HG03045 (cell line): ENCODE data around the gene DENND2A.
"Not testable (repeated sequence)": the region's sequence is repeated elsewhere in the genome, so short reads cannot be mapped to it uniquely, and the experiment has no call there.

ENCODE experiments used
- ATAC-seq: cut with Tn5 transposase; IDR thresholded peaks from one replicate; pipeline ENCODE4 v1.9.1; 2021; ENCODE audit warnings: mild to moderate bottlenecking, moderate library complexity; ENCODE audit not compliant: unreplicated experiment

The DENND2A gene, protein sequence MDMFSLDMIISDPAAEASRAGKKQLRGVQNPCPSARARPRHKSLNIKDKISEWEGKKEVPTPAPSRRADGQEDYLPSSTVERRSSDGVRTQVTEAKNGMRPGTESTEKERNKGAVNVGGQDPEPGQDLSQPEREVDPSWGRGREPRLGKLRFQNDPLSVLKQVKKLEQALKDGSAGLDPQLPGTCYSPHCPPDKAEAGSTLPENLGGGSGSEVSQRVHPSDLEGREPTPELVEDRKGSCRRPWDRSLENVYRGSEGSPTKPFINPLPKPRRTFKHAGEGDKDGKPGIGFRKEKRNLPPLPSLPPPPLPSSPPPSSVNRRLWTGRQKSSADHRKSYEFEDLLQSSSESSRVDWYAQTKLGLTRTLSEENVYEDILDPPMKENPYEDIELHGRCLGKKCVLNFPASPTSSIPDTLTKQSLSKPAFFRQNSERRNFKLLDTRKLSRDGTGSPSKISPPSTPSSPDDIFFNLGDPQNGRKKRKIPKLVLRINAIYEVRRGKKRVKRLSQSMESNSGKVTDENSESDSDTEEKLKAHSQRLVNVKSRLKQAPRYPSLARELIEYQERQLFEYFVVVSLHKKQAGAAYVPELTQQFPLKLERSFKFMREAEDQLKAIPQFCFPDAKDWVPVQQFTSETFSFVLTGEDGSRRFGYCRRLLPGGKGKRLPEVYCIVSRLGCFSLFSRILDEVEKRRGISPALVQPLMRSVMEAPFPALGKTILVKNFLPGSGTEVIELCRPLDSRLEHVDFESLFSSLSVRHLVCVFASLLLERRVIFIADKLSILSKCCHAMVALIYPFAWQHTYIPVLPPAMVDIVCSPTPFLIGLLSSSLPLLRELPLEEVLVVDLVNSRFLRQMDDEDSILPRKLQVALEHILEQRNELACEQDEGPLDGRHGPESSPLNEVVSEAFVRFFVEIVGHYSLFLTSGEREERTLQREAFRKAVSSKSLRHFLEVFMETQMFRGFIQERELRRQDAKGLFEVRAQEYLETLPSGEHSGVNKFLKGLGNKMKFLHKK

DNA sequence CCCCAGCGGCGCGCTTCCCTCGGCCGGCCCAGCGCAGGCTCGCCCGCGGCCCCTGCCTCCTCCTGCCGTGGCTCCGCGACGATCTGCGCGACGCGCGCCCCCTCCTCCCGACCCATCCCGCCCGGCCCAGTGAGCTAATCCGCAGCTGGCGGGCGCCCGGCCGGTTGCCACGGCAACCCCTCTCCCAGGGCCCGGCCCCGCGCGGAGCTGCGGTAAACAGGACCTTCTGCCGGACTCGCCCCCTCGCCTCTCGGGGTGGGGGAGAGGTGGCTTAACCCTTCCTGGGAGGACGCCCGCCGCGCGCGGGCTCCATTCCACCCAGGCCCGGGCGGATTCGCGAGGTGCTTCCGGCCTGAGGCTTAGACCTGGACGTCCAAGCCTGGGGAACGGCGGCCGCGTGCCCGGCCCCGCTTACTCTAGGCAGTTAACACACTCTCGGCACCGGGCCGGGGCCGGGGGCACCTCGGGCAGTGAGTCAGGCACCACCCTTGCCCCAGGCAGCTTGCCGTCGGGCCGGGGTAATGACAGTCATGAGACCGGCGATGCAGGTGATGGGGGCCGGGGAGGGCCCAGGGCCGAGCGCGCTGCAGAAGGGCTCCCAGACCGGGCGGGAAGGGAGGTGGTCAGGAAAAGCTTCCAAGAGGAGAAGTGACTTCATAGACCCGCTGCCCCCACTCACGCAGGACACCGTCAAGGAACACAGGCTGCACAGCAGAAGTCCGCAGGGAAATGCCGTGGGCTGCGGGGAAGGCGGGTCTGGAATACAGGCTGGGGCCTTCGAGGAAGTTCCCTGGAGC is at the start of gene DENND2A:
TSS of gene DENND2A (minus strand) at position 87 of the 797 bp plus-strand sequence. CDS start 38,416 bp downstream, outside the sequence.
- no peak for ATAC-seq

DNA sequence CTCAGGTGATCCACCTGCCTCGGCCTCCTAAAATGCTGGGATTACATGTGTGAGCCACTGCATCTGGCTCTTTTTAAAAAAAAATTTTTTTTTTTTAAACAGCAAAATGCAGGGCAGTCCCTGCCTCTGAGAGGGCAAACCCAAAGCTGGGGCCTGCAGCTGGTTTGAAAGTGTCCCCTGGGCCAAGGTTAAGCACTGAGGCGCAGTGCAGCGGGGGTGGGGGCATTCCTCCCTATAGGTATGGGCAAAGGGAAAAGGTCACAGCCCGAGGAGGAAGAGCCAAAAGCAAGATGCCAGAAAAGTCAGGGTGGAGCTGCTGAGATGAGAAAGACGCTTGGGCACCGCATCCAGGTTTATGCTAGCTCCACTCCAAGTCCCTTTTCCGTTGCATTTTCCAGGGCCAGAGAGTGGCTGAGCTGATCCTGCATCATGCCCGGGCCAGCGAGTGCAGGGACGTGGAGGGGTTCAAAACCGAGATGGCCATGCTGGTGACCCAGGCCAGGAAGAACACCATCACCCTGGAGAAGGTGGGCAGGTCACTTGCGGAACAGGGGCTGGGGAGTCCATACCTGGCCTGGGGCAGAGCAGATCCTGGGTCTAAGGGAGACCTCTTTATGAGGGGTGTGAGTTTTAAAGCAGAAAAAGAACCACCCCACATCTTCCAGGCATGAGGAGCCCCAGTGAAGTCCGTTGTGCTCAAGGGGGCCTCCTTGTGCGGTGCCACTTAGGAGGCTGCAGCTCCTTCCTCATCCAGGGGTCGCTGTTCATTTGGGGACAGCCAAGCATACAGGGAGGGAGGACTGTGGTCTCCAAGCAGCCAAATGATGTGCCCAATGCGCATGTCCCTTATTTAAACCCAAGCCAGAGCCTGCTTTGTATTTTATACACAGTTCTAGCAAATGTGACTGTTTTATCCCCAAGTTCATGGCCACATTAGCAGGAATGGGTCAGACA is 48.9 kb upstream of the DENND2A start:
- ATAC-seq: no peak

DNA sequence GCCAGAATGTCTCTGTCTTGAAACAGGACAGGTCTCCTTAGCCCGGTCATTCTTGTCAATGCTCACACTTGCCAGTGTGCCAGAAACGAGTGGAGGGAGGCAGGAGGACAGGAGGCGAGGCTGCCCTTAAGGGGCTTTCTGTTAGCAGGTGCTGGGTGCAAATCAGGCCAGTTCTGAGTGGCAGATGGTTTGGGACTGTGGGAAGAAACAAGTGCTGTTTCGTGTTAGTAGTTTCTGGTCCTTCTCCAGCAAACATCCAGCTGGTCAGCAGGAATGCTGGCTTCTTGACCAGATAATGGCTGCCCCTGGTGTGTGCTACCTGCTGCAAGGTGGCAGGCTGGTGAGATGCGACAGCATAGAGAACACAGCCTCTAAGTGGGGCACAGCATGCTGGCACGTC is 47.7 kb upstream of the DENND2A start:
- ATAC-seq: no peak

DNA sequence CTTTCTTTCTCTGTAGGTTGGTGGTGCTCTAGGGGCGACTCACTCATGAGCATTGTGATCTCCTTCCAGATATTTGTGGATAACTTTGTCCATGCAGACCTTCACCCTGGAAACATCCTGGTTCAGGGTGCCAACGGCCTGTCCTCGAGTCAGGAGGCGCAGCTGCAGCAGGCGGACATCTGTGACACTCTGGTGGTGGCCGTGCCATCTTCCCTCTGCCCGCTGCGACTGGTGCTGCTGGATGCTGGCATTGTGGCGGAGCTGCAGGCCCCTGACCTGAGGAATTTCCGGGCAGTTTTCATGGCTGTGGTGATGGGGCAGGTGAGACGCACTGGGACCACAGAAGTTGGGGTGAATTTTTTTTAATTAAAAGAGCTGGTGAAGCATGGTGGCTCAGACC is 46.3 kb upstream of the DENND2A start:
- ATAC-seq: no peak

DNA sequence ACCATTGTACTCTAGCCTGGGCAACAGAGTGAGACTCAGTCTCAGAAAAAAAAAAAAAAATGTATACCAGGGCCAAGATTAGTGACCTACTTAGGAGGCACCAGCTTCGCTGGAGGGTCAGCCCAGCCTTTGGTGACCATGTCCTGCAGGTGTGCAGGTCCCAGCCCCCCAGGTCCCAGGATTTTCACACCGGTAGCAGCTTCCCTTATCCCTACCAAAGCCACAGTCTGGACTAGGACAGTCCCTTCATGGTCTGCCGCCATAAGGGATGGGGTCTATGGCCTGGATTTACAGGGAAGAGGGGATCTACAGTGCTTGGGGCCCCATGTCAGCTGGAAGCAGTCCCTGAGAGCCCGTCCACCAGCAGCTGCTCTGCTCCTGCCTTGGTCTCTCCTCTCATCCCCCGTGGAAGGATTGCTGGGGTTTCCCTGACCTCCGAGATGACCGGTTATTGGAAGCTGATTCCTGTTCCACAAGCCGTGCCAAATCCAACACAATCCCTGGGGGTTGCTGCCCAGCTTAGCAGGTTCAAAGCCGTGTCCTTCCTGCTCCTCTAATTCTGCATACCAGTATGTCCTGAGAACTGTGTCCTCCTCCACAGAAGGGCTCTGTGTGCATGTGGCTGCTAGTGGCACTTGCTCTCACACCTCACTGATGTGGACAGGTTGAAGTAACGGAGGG is 44.9 kb upstream of the DENND2A start:
- ATAC-seq: no peak

DNA sequence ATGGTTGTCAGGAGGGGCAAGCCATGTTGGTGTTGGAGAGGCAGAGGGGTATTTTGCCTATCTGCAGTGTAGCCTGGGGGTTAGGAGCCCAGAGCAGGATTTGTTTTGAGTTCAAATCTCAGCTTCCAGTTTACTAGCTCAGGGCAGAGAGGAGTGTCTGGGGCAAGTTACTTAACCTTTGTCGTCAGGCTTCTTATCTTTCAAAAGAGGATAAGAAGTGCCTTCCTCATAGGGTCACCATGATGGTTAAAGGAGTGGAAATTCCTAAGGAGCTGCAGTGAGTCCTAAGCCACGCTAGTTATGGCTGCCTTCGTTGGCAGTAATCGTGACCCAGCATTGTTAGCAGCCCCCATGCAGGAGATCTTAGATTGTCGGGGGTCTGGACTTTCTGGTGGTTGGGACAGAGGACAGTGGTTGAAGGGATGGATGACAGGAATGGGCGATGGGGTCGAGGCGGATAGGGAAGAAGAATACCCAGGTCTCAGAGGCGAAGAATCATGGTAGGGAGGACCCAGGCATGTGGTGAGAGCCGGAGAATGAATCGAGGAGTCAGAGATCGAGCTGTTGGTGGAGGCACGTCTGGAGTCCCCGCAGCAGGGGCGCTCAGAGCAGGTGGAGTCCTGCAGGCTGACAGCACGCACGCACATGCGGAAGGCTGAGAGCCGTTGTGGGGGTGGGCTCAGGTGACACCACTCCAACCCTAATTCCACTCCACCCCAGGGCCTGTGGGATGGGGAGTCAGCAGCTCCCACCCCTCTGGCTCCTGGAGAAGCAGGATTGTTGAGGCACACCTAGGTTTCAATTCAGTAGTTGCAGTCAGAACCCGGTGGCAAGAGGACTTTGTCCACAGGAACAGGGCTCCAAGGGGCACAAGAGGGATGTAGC is 43.7 kb upstream of the DENND2A start:
- ATAC-seq: no peak

DNA sequence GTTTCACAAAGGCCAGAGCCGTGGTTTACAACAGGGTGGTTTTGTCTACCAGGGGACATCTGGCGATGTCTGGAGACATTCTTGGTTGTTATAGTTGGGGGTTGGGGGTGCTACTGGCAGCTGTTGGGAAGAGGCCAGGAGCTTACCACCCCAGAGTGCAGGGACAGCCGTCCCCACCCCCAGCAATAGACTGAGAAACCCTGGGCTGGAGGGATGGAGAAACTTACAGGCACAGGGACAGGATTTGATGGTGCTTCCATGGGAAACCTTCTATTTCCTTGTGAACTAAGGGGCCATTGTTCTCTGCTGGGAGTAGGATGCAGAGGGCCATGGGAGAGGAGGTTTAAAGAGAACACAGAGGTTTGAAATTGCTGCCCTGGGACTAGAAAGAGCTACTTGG is 43.0 kb upstream of the DENND2A start:
- ATAC-seq: no peak

DNA sequence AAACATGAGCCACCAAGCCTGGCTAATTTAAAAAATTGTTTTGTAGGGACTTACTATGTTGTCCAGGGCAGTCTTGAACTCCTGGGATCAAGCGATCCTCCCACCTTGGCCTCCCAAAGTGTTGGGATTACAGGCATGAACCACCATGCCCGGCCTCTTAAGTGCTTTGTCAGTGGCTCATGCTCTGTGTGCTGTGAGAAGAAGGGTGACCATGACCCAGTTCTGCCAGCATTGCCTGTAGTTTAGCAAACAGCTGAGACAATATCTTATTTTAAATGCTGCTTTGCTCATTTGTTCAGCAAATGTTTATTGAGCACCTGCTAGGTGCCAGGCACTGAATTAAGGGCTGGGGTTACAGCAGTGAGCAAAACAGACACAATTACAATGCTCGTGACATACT is 41.2 kb upstream of the DENND2A start:
- no peak for ATAC-seq

DNA sequence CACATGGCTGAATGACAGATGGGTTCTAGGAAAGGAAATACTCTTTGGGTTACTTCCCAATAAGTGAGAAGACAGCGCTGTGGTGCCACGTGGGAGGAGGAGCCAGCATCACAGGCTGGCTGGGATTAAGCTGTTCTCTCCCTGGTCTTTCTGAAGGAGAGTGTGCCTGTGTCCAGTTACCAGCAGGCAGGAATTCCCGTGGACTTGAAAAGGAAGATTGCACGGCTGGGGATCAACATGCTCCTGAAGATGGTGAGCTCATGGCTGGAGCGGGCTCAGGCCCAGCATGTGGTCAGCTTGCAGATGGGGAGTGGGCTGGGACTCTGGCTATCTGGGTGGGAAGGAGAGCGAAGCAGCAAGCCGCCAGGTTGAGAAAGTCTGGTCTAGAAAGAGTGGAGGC is 40.3 kb upstream of the DENND2A start:
- ATAC-seq: no peak

DNA sequence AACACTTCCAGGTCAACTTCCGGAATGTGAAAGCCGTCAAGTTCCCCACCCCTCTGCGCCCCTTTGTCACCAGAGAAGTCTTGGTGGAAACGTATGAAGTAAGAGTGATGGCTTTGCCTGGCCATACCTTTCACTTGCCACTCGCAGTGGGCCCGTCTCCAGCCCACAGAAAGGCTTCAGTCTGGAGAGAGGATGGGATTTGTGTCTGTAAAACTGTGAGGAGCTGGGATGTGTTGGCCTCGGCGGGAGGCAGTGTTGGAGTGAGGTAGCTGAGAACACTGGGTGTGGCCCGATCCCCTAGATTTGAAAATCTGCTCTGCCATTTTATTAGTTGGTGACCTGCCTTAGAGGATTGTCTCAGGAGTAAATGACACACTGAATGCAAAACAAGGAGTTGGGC is 38.6 kb upstream of the DENND2A start:
- ATAC-seq: no peak

DNA sequence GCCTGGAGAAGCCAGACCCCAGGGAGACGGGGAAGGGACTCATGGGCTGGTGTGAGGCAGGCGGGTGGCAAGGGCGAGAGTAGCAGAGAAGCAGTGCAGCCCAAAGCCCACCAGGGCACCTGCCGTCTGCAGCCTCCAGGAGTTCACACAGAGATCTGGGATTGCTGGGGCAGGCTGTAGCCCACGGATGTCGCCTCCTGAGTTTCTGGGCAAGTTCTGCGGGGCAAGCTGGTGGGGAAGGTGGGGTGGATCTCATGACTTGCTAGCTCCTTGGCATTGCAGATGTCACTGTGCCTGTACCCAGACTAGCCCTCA is 38.2 kb upstream of the DENND2A start:
- no peak for ATAC-seq

DNA sequence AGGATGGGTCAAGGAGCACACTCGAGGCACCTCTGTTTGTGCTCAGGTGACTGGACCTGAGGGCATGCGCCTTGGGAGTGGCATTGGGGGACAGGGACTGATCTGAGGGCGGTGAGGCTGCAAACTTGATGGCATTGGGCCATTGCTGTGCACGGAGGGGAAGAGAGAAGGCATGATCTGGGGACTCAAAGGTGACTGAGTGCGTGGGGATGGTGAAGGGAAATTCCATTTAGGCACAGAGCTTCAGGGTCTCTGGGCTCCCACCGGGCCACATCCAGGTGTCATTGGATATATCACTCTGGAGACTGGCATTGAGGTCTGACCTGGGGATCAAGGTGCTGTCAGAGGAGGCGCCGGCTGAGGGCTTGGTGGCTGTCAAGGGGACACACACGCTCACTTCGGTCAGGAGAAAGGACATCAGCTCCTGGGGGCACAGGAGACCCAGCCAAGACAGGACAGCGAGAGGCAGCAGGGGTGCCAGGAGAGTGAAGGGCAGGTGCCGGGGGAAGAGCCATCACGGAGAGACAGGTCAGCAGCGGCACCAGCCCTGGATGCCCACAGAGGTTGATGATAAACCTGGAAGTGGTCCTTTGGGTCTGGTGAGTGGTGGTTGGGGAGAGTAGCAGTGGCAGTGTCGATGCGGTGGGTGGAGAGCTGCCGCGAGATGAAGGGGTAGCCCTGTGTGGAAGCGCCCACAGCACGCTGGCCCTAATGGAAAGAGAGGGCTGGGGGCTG is 37.6 kb upstream of the DENND2A start:
- ATAC-seq: no peak

DNA sequence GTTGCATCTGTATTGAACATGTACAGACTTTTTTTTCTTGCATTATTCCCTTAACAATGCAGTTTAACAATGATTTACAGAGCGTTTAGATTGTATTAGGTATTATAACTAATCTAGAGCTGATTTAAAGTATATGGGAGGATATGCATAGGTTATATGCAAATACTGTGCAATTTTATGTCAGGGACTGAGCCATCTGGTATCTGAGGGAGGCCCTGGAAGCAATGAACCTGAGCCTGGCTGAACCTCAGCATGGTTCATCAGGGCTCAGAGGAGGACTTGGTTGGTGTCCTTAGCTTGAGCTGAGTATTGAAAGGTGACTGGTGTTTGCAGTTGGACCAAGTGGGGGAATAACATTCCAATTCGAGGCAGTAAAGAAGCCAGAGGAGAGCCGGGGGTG is 36.9 kb upstream of the DENND2A start:
- ATAC-seq: no peak

DNA sequence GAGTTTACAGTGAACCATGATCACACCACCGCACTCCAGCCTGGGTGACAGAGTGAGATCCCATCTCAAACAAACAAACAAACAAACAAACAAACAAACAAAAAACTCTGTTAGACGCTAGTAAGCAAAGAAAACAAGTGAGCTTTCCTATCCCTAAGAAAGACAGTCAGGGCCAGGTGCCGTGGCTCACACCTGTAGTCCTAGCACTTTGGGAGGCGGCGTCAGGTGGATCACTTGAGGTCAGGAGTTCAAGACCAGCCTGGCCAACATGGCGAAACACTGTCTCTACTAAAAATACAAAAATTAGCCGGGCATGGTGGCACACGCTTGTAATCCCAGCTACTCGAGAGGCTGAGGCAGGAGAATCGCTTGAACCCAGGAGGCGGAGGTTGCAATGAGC is 36.3 kb upstream of the DENND2A start:
- ATAC-seq: not testable (repeated sequence)

DNA sequence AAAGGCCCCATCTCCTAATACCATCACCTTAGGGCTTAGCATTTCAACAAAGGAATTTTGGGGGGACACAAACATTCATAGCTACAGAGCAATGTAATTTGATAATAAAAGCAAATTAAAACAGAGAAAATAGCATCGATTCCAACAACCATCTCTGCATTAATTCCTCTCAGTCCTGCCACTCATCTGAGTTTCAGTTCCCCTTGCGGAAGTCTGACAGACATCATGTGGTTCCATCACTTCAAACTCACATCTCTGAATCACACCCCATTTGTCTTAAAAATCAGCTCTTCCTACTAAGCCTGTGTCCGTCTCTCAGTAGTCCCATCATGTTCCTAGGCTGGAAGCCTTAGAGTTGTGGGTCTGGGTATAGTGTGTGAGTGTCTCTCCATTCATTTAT is 35.7 kb upstream of the DENND2A start:
- ATAC-seq: peak; percentile 29

DNA sequence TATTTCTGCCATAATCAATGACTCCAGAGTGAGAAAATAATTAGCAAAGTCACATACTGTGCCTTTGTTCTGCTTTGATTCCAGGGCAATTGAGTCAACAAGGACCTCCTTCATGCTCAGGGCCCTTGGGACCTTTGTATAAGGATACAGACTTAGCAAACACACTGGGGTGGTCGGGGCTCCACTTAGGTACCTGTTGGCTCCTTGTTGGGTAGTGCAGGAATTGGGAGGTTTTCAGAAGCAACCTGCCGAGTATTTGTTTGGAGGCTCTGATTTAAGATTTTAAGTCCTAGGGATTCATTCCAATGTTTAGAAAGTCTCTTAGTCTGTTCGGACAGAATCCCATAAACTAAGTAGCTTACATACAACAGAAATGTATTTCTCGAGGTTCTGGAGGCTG is 35.1 kb upstream of the DENND2A start:
- no peak for ATAC-seq

DNA sequence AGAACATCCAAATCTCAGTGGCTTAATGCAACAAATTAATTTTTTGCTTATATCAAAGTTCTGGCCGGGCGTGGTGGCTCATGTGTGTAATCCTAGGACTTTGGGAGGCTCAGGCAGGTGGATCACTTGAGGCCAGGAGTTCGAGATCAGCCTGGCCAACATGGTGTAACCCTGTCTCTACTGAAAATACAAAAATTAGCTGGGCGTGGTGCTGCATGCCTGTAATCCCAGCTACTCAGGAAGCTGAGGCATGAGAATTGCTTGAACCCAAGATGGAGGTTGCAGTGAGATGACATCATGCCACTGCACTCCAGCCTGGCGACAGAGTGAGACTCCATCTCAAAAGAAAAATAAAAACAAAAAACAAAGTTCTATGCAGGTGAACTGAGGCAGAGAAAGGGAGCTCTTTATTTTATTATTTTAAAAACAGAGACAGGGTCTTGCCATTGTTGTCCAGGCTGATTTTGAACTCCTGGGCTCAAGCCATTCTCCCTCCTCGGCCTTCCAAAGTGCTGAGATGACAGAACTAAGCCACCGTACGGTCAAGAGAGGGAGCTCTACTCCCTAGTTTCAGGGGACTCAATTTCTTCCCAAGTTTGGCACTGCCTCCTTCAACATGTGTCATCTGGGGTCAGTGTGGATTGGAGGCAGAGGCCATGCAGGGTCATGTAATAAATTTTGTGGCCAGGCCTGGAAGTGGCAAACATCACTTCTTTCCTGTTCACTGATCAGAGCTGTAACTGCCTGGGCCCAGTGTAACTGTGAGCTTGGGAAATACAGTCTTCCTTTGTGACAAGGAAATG is 34.5 kb upstream of the DENND2A start:
- ATAC-seq: no peak
